ENCODE results near the gene PRSS58. TPM values are rescaled to one million over a fixed set of nuclear protein-coding genes. Genes with fewer than 3 reads are reported as not detected.
A peak's percentile ranks its signal among the peaks of the same experiment; 100 is the strongest.

Gene PRSS58
- total RNA-seq, 1 experiment from 2014 or later = not detected

GRCh38 chr7:142299237-142299781, 41.5 kb upstream of the PRSS58 start:
- Histone ChIP-seq H3K9me2 (ENCODE audit: insufficient read depth) (0 out of 2 replicates have a peak, but pooled peaks cover 5% of the 10 kb centered on the region), H3K4me3 (no peak overlapping the region), H3K9me3 (ENCODE audit: insufficient read depth, low read depth) (no peaks in the 10 kb centered on the region), H4K20me1 (ENCODE audit: insufficient read depth) (no peaks in the 10 kb centered on the region), H3K27me3 (ENCODE audit: insufficient read depth, low read depth) (no peaks in the 10 kb centered on the region), H3K4me2 (no peak overlapping the region), H3K79me2 (ENCODE audit: low read depth) (no peaks in the 10 kb centered on the region), H3K4me1 (replicated peaks; ENCODE audit: insufficient read depth) (no peaks in the 10 kb centered on the region), H3K27ac (no peak overlapping the region), H3F3A (ENCODE audit: insufficient read depth, low read depth) (no peaks in the 10 kb centered on the region), H2AFZ (no peak overlapping the region), H3K36me3 (ENCODE audit: low read depth) (no peaks in the 10 kb centered on the region)
- CTCF ChIA-PET = interaction anchor here (0.6 kb wide), 1 partner anchor 146 kb away, joined by 3 read pairs; no protein-coding TSS in a partner anchor
- peak in 1 of 2 experiments; percentile 17 for DNase-seq
- TF ChIP-seq EZH2 (IDR thresholded peaks at IDR 0.05; ENCODE audit: low read depth) (no peak), CTCF (conservative IDR thresholded peaks at IDR 0.05) (no peak)
- POLR2A ChIA-PET (ENCODE audit: unreplicated experiment) = no interaction called here
- intact Hi-C loops (cut with micrococcal nuclease; ENCODE audit: unreplicated experiment) = no loop called here
- no TSS peak for BruUV-seq (replicated peaks)

- Histone ChIP-seq H3K9me2 (ENCODE audit: insufficient read depth) (0 out of 2 replicates have a peak, but pooled peaks cover 5% of the 10 kb centered on the region), H3K27me3 (ENCODE audit: insufficient read depth, low read depth) (no peaks in the 10 kb centered on the region)
- CTCF ChIA-PET = interaction anchor here (0.6 to 0.9 kb wide), 3 partner anchors 86 to 645 kb away, joined by 3 to 4 read pairs (median 3); no protein-coding TSS in a partner anchor
Measured at GRCh38 chr7:142298627-142299026, 40.8 kb upstream of the PRSS58 start.

GRCh38 chr7:142298009-142298408, 40.2 kb upstream of the PRSS58 start:
- intact Hi-C loops (cut with micrococcal nuclease; ENCODE audit: unreplicated experiment) = no loop called here
- Histone ChIP-seq H3K9me3 (ENCODE audit: insufficient read depth, low read depth) (no peaks in the 10 kb centered on the region), H3K4me3 (no peak overlapping the region), H3F3A (ENCODE audit: insufficient read depth, low read depth) (no peaks in the 10 kb centered on the region), H2AFZ (no peak overlapping the region), H3K27me3 (ENCODE audit: insufficient read depth, low read depth) (no peaks in the 10 kb centered on the region), H3K36me3 (ENCODE audit: low read depth) (no peaks in the 10 kb centered on the region), H3K4me2 (no peak overlapping the region), H4K20me1 (ENCODE audit: insufficient read depth) (no peaks in the 10 kb centered on the region), H3K79me2 (ENCODE audit: low read depth) (no peaks in the 10 kb centered on the region), H3K4me1 (replicated peaks; ENCODE audit: insufficient read depth) (no peaks in the 10 kb centered on the region), H3K9me2 (ENCODE audit: insufficient read depth) (0 out of 2 replicates have a peak, but pooled peaks cover 5% of the 10 kb centered on the region), H3K27ac (no peak overlapping the region)
- peak in 1 of 2 experiments; percentile 0 for DNase-seq
- CTCF ChIA-PET = interaction anchor here (0.7 to 0.9 kb wide), 2 partner anchors 86 to 644 kb away, joined by 3 to 4 read pairs; no protein-coding TSS in a partner anchor
- POLR2A ChIA-PET (ENCODE audit: unreplicated experiment) = interaction anchor here (0.6 kb wide), 1 partner anchor 922 kb away, joined by 3 read pairs; no protein-coding TSS in a partner anchor
- BruUV-seq (replicated peaks) = no TSS peak
- TF ChIP-seq EZH2 (IDR thresholded peaks at IDR 0.05; ENCODE audit: low read depth) (no peak), CTCF (conservative IDR thresholded peaks at IDR 0.05) (peak; percentile 57; the same call in 1 of the 2 replicates)

More at GRCh38 chr7:142298627-142299026, 40.8 kb upstream of the PRSS58 start:
- TF ChIP-seq EZH2 (IDR thresholded peaks at IDR 0.05; ENCODE audit: low read depth) (no peak), CTCF (conservative IDR thresholded peaks at IDR 0.05) (no peak)
- H3K79me2 ChIP-seq (ENCODE audit: low read depth) = no peaks in the 10 kb centered on the region
- no peak overlapping the region for H3K4me3 ChIP-seq
- H3K36me3 ChIP-seq (ENCODE audit: low read depth) = no peaks in the 10 kb centered on the region
- intact Hi-C loops (cut with micrococcal nuclease; ENCODE audit: unreplicated experiment) = no loop called here
- H3K4me2 ChIP-seq = no peak overlapping the region
- no peaks in the 10 kb centered on the region for H3K4me1 ChIP-seq (replicated peaks; ENCODE audit: insufficient read depth)
- H3K9me3 ChIP-seq (ENCODE audit: insufficient read depth, low read depth) = no peaks in the 10 kb centered on the region
- H3F3A ChIP-seq (ENCODE audit: insufficient read depth, low read depth) = no peaks in the 10 kb centered on the region
- DNase-seq = peak in 1 of 2 experiments; percentile 31
- POLR2A ChIA-PET (ENCODE audit: unreplicated experiment) = interaction anchor here (0.6 kb wide), 1 partner anchor 921 kb away, joined by 3 read pairs; no protein-coding TSS in a partner anchor
- H2AFZ ChIP-seq = no peak overlapping the region
- BruUV-seq (replicated peaks) = no TSS peak
- H3K27ac ChIP-seq = no peak overlapping the region
- no peaks in the 10 kb centered on the region for H4K20me1 ChIP-seq (ENCODE audit: insufficient read depth)
